ENCODE data around the gene AKNA.

Gene AKNA

DNA sequence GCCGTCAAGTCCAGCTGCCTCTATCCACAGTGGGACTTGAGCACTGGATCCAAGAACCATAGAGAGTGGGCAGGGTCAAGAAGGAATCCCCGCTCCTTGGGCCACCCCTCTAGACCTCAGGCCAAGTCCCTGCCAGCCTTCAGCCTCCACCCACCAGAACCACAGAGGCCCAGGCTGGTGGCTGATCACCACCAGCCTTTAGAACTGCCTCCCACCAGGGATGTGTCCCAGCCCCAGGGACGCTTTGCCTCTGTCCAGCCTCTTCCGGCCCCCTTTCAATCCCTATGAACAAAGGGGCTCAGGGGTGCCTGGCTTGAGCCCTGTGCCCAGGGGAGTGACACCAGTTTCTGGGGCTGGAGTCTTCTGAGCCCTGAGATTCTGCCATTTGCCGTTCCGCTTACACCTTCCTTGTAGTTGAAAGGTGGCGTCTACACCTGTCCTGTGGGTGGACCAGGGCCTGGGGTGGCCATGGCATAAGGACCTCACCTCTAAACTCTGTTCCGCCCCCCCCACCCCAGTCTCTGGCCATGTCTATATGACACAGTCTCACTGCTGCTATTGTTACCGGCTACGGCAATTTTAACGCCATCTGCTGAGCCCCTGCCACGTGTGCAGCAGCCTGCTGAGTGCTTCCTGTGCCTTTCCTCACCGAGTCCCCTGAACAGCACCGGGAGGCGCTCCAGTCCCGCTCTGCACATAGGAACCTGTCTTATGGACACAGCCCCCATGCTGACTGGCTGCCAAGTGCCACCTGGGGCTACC is 100.6 kb downstream of the AKNA start:
- no peak for DNase-seq (ENCODE audit: low read depth in 2 of 2)

GRCh38 chr9:114286146-114286679 is 101.6 kb downstream of the AKNA start:
- DNase-seq (ENCODE audit: low read depth in 2 of 2) = no peak

DNA sequence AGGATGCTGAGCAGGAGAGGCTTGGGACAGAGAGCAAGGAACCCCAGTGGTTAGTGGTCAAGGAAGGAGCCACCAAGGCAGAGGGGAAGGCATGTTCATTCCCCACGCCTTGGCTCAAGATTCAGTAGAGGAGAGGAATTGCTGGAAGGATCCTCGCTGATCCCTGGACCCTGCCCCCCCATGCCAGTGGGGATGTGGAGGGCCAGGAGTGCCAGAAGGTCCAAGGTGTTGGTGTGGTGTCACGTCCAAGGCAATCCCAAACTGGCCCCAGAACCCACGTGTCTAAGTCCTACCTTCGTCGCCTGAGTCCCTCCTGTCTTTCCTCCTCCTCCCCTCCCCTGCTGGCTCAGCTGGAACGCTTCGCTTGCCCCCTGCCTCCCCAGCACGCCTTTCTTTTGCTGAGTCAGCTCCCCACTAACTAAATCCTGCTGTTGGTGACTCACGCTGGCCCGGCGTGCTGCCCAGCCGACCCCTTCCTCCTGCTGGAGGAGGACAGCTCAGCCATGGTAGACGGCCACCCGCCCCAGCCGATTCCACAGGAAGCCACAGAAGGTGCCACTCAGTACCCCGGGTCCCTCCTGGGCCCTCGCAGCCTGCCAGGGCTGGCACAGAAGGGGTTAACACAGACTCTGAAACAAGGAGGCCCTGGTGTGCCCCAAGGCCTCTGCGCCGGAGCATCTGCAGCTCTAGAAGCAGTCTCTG is 102.5 kb downstream of the AKNA start:
- DNase-seq (ENCODE audit: low read depth in 2 of 2) = no peak

DNA sequence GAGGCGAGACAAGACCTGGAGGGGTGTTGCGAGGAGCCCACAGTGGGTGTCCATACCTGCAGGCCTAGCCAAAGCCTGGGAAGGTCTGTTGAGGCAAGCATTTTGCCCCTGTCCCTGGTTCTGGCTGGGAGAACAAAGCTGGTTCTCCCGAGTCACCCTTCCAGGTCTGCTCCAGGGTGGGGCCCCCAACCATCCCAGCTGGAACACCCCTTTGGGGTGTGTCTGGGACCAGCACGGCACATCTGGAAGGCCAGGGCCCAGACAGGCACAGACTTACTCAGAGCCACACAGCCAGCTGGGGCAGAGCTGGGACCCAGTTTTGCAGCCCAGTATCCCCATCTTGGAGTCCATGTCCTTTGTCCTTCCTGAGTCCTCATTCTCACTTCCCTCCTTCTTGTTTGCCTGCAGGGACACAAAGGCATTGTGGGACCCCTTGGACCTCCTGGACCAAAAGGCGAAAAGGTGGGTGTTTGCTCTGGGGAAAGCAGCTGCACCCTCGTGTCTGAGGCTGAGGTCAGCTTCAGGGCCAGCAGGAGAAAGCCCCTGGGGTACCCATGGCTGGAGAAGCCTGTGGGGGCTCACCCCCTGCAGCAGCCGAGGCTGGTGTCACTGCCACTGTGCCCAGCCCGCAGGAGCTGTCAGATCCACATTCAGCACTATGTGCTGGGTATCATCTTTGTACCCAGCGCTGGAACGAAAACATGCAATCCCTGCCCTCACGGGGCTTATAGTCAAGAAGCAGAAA is 103.3 kb downstream of the AKNA start:
- no peak for DNase-seq (ENCODE audit: low read depth in 2 of 2)
